Keratinocyte (primary cell): ENCODE results near the gene EHBP1. TPM values are rescaled to one million over a fixed set of nuclear protein-coding genes. Genes with fewer than 3 reads are reported as not detected.

Experiments
- DNase-seq: peaks from one replicate; pipeline ENCODE4 v3.0.0-alpha.2; 2011; ENCODE audit warnings: low read depth, missing footprints, low spot score
- FAIRE-seq: peaks from 2 replicates; lab custom pipeline; 2011; peaks lifted over from hg19 to GRCh38; lab: Jason Lieb, UNC
- H2AFZ ChIP-seq: 2 replicates; pipeline ENCODE4 v1.6.0; 2012; ENCODE audit warnings: low read length, control low read depth, inconsistent platforms; ENCODE audit not compliant: control insufficient read depth
- H3K27ac ChIP-seq: 2 replicates; pipeline ENCODE4 v1.5.1; 2011; ENCODE audit warnings: low read length; ENCODE audit not compliant: control insufficient read depth, insufficient read depth
- H3K27me3 ChIP-seq: 3 replicates; pipeline ENCODE4 v1.6.0; 2011; ENCODE audit warnings: low read length; ENCODE audit not compliant: control insufficient read depth, insufficient read depth; ENCODE audit errors: extremely low read depth
- H3K36me3 ChIP-seq, 2 experiments: 2 replicates in 1 of 2; 3 replicates in 1 of 2; pipeline ENCODE4 v1.5.1; 2011; ENCODE audit warnings: low read length in 2 of 2, mild to moderate bottlenecking in 1 of 2; ENCODE audit not compliant: control insufficient read depth in 2 of 2, insufficient read depth in 2 of 2; ENCODE audit errors: extremely low read depth in 1 of 2
- H3K4me1 ChIP-seq: 3 replicates; pipeline ENCODE4 v1.5.1; 2011; ENCODE audit warnings: low read length; ENCODE audit not compliant: control insufficient read depth, insufficient read depth; ENCODE audit errors: extremely low read depth
- H3K4me2 ChIP-seq: 3 replicates; pipeline ENCODE4 v1.6.0; 2011; ENCODE audit warnings: low read depth, low read length; ENCODE audit not compliant: control insufficient read depth, insufficient read depth; ENCODE audit errors: extremely low read depth
- H3K4me3 ChIP-seq, 3 experiments: fragments of 200-600 bp in 1 of 3; sonication (generic) in 1 of 3; 2 replicates in 2 of 3; 3 replicates in 1 of 3; pipeline ENCODE4 v1.5.1; 2011 to 2016; ENCODE audit warnings: low read length in 3 of 3, mild to moderate bottlenecking in 3 of 3, control low read depth in 2 of 3, inconsistent platforms in 1 of 3, low read depth in 1 of 3, mixed read lengths in 1 of 3, mixed run types in 1 of 3, moderate library complexity in 1 of 3; ENCODE audit not compliant: control insufficient read depth in 2 of 3, insufficient read depth in 2 of 3; ENCODE audit errors: extremely low read depth in 1 of 3
- H3K79me2 ChIP-seq: 2 replicates; pipeline ENCODE4 v1.6.0; 2012; ENCODE audit warnings: low read length; ENCODE audit not compliant: control insufficient read depth, insufficient read depth
- H3K9ac ChIP-seq: 3 replicates; pipeline ENCODE4 v1.6.0; 2011; ENCODE audit warnings: low read length; ENCODE audit not compliant: control insufficient read depth, insufficient read depth; ENCODE audit errors: extremely low read depth
- H3K9me1 ChIP-seq: 3 replicates; pipeline ENCODE4 v1.6.0; 2011; ENCODE audit warnings: low read length; ENCODE audit not compliant: control insufficient read depth, insufficient read depth; ENCODE audit errors: extremely low read depth
- H3K9me3 ChIP-seq: 2 replicates; pipeline ENCODE4 v1.5.1; 2012; ENCODE audit warnings: low read depth, low read length; ENCODE audit not compliant: control insufficient read depth
- H4K20me1 ChIP-seq: 3 replicates; pipeline ENCODE4 v1.6.0; 2011; ENCODE audit warnings: low read length; ENCODE audit not compliant: control insufficient read depth, insufficient read depth; ENCODE audit errors: extremely low read depth
- CTCF ChIP-seq, 3 experiments: IDR thresholded peaks in 1 of 3; conservative IDR thresholded peaks in 1 of 3; optimal IDR thresholded peaks in 1 of 3; 2 replicates in 2 of 3; 3 replicates in 1 of 3; pipeline versions ENCODE3 to v1.5.1; 2011; ENCODE audit warnings: low read length in 3 of 3, mild to moderate bottlenecking in 3 of 3, moderate library complexity in 2 of 3, control low read depth in 1 of 3, inconsistent platforms in 1 of 3; ENCODE audit not compliant: insufficient read depth in 2 of 3; ENCODE audit errors: extremely low read depth in 1 of 3
- EZH2 ChIP-seq: IDR thresholded peaks from one replicate; pipeline ENCODE4 v1.6.1; 2012; ENCODE audit warnings: inconsistent platforms, mild to moderate bottlenecking, low read length, moderate library complexity
- dilution Hi-C: fragments of 300-500 bp; cut with MboI; formaldehyde crosslinking; loops from one replicate; pipeline ENCODE4 v1.7.0; 2020; ENCODE audit warnings: low sequenced_read_pairs; ENCODE audit not compliant: extremely low pct_ligation_motif_present
- polyA plus RNA-seq, 5 experiments: library from polyadenylated mRNA; depleted of rRNA in 3 of 5; stranded (reverse) in 3 of 5; stranded (forward) in 1 of 5; unstranded in 1 of 5; fragments of >200 nt; gene quantifications; 1 replicate in 1 of 5; 2 replicates in 3 of 5; 3 replicates in 1 of 5; pipeline versions ENCODE4 v1.2.1 to v1.2.3, GENCODE V29; 2011 to 2012; ENCODE audit warnings: missing spikeins in 2 of 5, low read depth in 1 of 5, low replicate concordance in 1 of 5

The EHBP1 gene
- polyA plus RNA-seq, 1 donor (not counting 4 experiments of a cell fraction or from before 2014, with no cell fraction given): 59.0 TPM

GRCh38 chr2:63054841-63055225 is 349.3 kb downstream of the EHBP1 start:
- no peak overlapping the region for H2AFZ ChIP-seq
- no peak overlapping the region for H3K4me3 ChIP-seq
- no peaks in the 10 kb centered on the region for H4K20me1 ChIP-seq
- H3K36me3 ChIP-seq: peaks cover 18 to 21% of the 10 kb centered on the region in 2 experiments
- H3K9ac ChIP-seq: no peak overlapping the region
- peaks cover 3% of the 10 kb centered on the region for H3K4me1 ChIP-seq
- H3K9me1 ChIP-seq: no peaks in the 10 kb centered on the region
- DNase-seq (no peak), FAIRE-seq (no peak)
- no peak overlapping the region for H3K27ac ChIP-seq
- H3K9me3 ChIP-seq: peaks cover 2% of the 10 kb centered on the region
- no peak for TF ChIP-seq CTCF (optimal IDR thresholded peaks at IDR 0.05 in 1 of 3, IDR thresholded peaks at IDR 0.05 in 1 of 3, conservative IDR thresholded peaks at IDR 0.05 in 1 of 3; ENCODE audit: extremely low read depth in 1 of 3, insufficient read depth in 2 of 3, low read length in 3 of 3)
- no peak for TF ChIP-seq EZH2
- H3K79me2 ChIP-seq: peaks cover 15% of the 10 kb centered on the region
- no peaks in the 10 kb centered on the region for H3K27me3 ChIP-seq
- H3K4me2 ChIP-seq: no peak overlapping the region
- dilution Hi-C loops: no loop called here

GRCh38 chr2:63055226-63056106 is 350.0 kb downstream of the EHBP1 start:
- no peaks in the 10 kb centered on the region for H4K20me1 ChIP-seq
- H3K9ac ChIP-seq: no peak overlapping the region
- no peaks in the 10 kb centered on the region for H3K27me3 ChIP-seq
- H3K9me1 ChIP-seq: no peaks in the 10 kb centered on the region
- peaks cover 18 to 21% of the 10 kb centered on the region in 2 experiments for H3K36me3 ChIP-seq
- H3K79me2 ChIP-seq: peaks cover 15% of the 10 kb centered on the region
- dilution Hi-C loops: no loop called here
- no peak for FAIRE-seq
- no peak overlapping the region for H2AFZ ChIP-seq
- H3K4me3 ChIP-seq: no peak overlapping the region
- H3K9me3 ChIP-seq: peaks cover 2% of the 10 kb centered on the region
- TF ChIP-seq EZH2 (no peak), CTCF (optimal IDR thresholded peaks at IDR 0.05 in 1 of 3, IDR thresholded peaks at IDR 0.05 in 1 of 3, conservative IDR thresholded peaks at IDR 0.05 in 1 of 3; ENCODE audit: extremely low read depth in 1 of 3, insufficient read depth in 2 of 3, low read length in 3 of 3) (no peak)
- no peak overlapping the region for H3K4me2 ChIP-seq
- no peak overlapping the region for H3K27ac ChIP-seq
- peaks cover 5% of the 10 kb centered on the region for H3K4me1 ChIP-seq
- no peak for DNase-seq
